H1 (cell line): ENCODE results near the gene AKTIP. TPM values are rescaled to one million over a fixed set of nuclear protein-coding genes. Genes with fewer than 3 reads are reported as not detected.

ENCODE experiments used
- CTCF ChIA-PET: fragments of 300-600 bp; sonication (Branson Sonifier 250); formaldehyde crosslinking; loops from one replicate; lab custom pipeline; 2021; ENCODE audit not compliant: partially characterized antibody; lab: Charles Lee
- POLR2A ChIA-PET: fragments of 300-600 bp; sonication (Branson Sonifier 250); formaldehyde crosslinking; loops from one replicate; lab custom pipeline; 2021; ENCODE audit warnings: inconsistent platforms; ENCODE audit not compliant: partially characterized antibody; lab: Charles Lee
- DNase-seq, 2 experiments: peaks; one replicate each; pipeline versions ENCODE4 v3.0.0 to v3.0.0-alpha.2; 2010 to 2022; ENCODE audit warnings: low spot score in 2 of 2, low read depth in 1 of 2, mixed read lengths in 1 of 2
- FAIRE-seq: peaks from 2 replicates; lab custom pipeline; 2011; peaks lifted over from hg19 to GRCh38; lab: Jason Lieb, UNC
- H2AFZ ChIP-seq: 2 replicates; pipeline ENCODE4 v1.8.1; 2012; ENCODE audit warnings: low read length, inconsistent platforms
- H2AK5ac ChIP-seq: 2 replicates; pipeline ENCODE4 v1.6.1; 2013; ENCODE audit warnings: low read depth, low read length
- H2BK120ac ChIP-seq: replicated peaks from 2 replicates; pipeline ENCODE3; 2013; ENCODE audit warnings: low read depth, low read length, inconsistent platforms
- H2BK12ac ChIP-seq: 2 replicates; pipeline ENCODE4 v1.6.1; 2013; ENCODE audit warnings: low read depth, low read length
- H2BK15ac ChIP-seq: 2 replicates; pipeline ENCODE4 v1.6.1; 2013; ENCODE audit warnings: low read length
- H2BK20ac ChIP-seq: 2 replicates; pipeline ENCODE4 v1.6.1; 2013; ENCODE audit warnings: low read length
- H2BK5ac ChIP-seq: 2 replicates; pipeline ENCODE4 v1.6.1; 2013; ENCODE audit warnings: low read depth, low read length
- H3K14ac ChIP-seq: 2 replicates; pipeline ENCODE4 v1.6.1; 2013; ENCODE audit warnings: inconsistent platforms; ENCODE audit not compliant: insufficient read length
- H3K18ac ChIP-seq: 2 replicates; pipeline ENCODE4 v1.6.1; 2013; ENCODE audit warnings: low read length; ENCODE audit errors: extremely low read depth
- H3K23ac ChIP-seq: 2 replicates; pipeline ENCODE4 v1.6.1; 2013; ENCODE audit warnings: inconsistent platforms; ENCODE audit not compliant: insufficient read length
- H3K23me2 ChIP-seq: 2 replicates; pipeline ENCODE4 v1.6.1; 2013; ENCODE audit warnings: low read depth, low read length
- H3K27ac ChIP-seq: 2 replicates; pipeline ENCODE4 v1.6.1; 2011; ENCODE audit warnings: low read depth, low read length, inconsistent platforms
- H3K27me3 ChIP-seq, 4 experiments: replicated peaks in 1 of 4; 1 replicate in 1 of 4; 2 replicates in 3 of 4; pipeline versions ENCODE4 v1.6.1 to v1.8.1; 2011 to 2013; ENCODE audit warnings: low read length in 3 of 4, mild to moderate bottlenecking in 3 of 4, inconsistent platforms in 2 of 4, mixed read lengths in 2 of 4, moderate library complexity in 1 of 4; ENCODE audit not compliant: control insufficient read depth in 3 of 4, insufficient read depth in 3 of 4; ENCODE audit errors: extremely low read depth in 1 of 4
- H3K36me3 ChIP-seq, 4 experiments: 2 replicates each; pipeline versions ENCODE4 v1.6.1 to v1.8.1; 2011 to 2013; ENCODE audit warnings: mild to moderate bottlenecking in 4 of 4, low read length in 3 of 4, moderate library complexity in 2 of 4, control low read depth in 1 of 4, inconsistent platforms in 1 of 4; ENCODE audit not compliant: insufficient read depth in 4 of 4, control insufficient read depth in 2 of 4
- H3K4ac ChIP-seq: replicated peaks from 2 replicates; pipeline ENCODE3; 2013; ENCODE audit warnings: low read length, low read depth, mixed read lengths, inconsistent platforms; ENCODE audit not compliant: insufficient read length
- H3K4me1 ChIP-seq, 4 experiments: replicated peaks in 1 of 4; 1 replicate in 1 of 4; 2 replicates in 3 of 4; pipeline versions ENCODE4 v1.6.1 to v1.8.1; 2011 to 2013; ENCODE audit warnings: low read length in 3 of 4, inconsistent platforms in 2 of 4, mixed read lengths in 1 of 4; ENCODE audit not compliant: insufficient read depth in 4 of 4, control insufficient read depth in 3 of 4
- H3K4me2 ChIP-seq, 2 experiments: 2 replicates each; pipeline versions ENCODE4 v1.6.1 to v1.8.1; 2011 to 2013; ENCODE audit warnings: low read depth in 2 of 2, low read length in 2 of 2, control low read depth in 1 of 2, inconsistent platforms in 1 of 2, mild to moderate bottlenecking in 1 of 2; ENCODE audit not compliant: insufficient read depth in 1 of 2
- H3K4me3 ChIP-seq, 4 experiments: fragments of 200-600, 300-600 bp in 1 of 4; sonication (generic), shearing (Covaris generic), sonication (Bioruptor Twin) in 1 of 4; 2 replicates each; pipeline versions ENCODE4 v1.5.1 to v1.8.1; 2011 to 2016; ENCODE audit warnings: low read length in 4 of 4, low read depth in 3 of 4, control low read depth in 2 of 4, inconsistent platforms in 2 of 4, mild to moderate bottlenecking in 2 of 4, mixed read lengths in 1 of 4, moderate library complexity in 1 of 4; ENCODE audit not compliant: insufficient read depth in 2 of 4; ENCODE audit errors: extremely low read depth in 1 of 4
- H3K56ac ChIP-seq: replicated peaks from 2 replicates; pipeline ENCODE3; 2013; ENCODE audit warnings: low read depth, mild to moderate bottlenecking, mixed read lengths, low read length, inconsistent platforms; ENCODE audit not compliant: insufficient read length
- H3K79me1 ChIP-seq: 2 replicates; pipeline ENCODE4 v1.6.1; 2013; ENCODE audit warnings: low read depth, low read length, control low read depth
- H3K79me2 ChIP-seq, 2 experiments: 2 replicates each; pipeline versions ENCODE4 v1.6.1 to v1.8.1; 2012 to 2013; ENCODE audit warnings: low read length in 2 of 2, mild to moderate bottlenecking in 2 of 2, inconsistent platforms in 1 of 2; ENCODE audit not compliant: insufficient read depth in 2 of 2, control insufficient read depth in 1 of 2
- H3K9ac ChIP-seq, 4 experiments: replicated peaks in 1 of 4; 1 replicate in 1 of 4; 2 replicates in 3 of 4; pipeline versions ENCODE4 v1.6.1 to v1.8.1; 2011 to 2013; ENCODE audit warnings: low read depth in 3 of 4, low read length in 3 of 4, control low read depth in 2 of 4, mild to moderate bottlenecking in 2 of 4, moderate library complexity in 2 of 4, inconsistent platforms in 1 of 4; ENCODE audit errors: extremely low read depth in 1 of 4
- H3K9me3 ChIP-seq, 2 experiments: 2 replicates each; pipeline versions ENCODE4 v1.6.1 to v1.8.1; 2012 to 2013; ENCODE audit warnings: mild to moderate bottlenecking in 2 of 2, moderate library complexity in 2 of 2, control low read depth in 1 of 2, inconsistent platforms in 1 of 2, low read depth in 1 of 2, low read length in 1 of 2, mixed read lengths in 1 of 2; ENCODE audit not compliant: insufficient read depth in 2 of 2
- H4K20me1 ChIP-seq, 2 experiments: replicated peaks in 1 of 2; 2 replicates each; pipeline versions ENCODE3 to v1.8.1; 2011 to 2013; ENCODE audit warnings: inconsistent platforms in 2 of 2, low read length in 2 of 2, mild to moderate bottlenecking in 1 of 2; ENCODE audit not compliant: insufficient read depth in 2 of 2, control insufficient read depth in 1 of 2
- H4K5ac ChIP-seq: 2 replicates; pipeline ENCODE4 v1.6.1; 2013; ENCODE audit warnings: low read length, low read depth, mixed read lengths, inconsistent platforms; ENCODE audit not compliant: insufficient read length
- H4K8ac ChIP-seq: 2 replicates; pipeline ENCODE4 v1.8.0; 2013; ENCODE audit warnings: mild to moderate bottlenecking, moderate library complexity, low read length, inconsistent platforms; ENCODE audit not compliant: insufficient read depth; ENCODE audit errors: extremely low read depth
- H4K91ac ChIP-seq: replicated peaks from 2 replicates; pipeline ENCODE3; 2013; ENCODE audit warnings: low read length, mixed read lengths, inconsistent platforms; ENCODE audit not compliant: insufficient read length
- CTBP2 ChIP-seq: IDR thresholded peaks from 2 replicates; pipeline ENCODE4 v1.7.0; 2011; ENCODE audit warnings: borderline replicate concordance, mild to moderate bottlenecking, moderate library complexity, mixed read lengths, low read length; ENCODE audit not compliant: insufficient read depth, insufficient read length
- E2F6 ChIP-seq: IDR thresholded peaks from 2 replicates; pipeline ENCODE4 v1.6.1; 2012; ENCODE audit warnings: inconsistent platforms
- EZH2 ChIP-seq: fragments of 200-600 bp; sonication (generic); IDR thresholded peaks from 2 replicates; pipeline ENCODE4 v1.7.1; 2012; ENCODE audit warnings: low read depth, mild to moderate bottlenecking, moderate library complexity, low read length, inconsistent platforms; ENCODE audit not compliant: severe bottlenecking
- HDAC6 ChIP-seq: IDR thresholded peaks from one replicate; pipeline ENCODE4 v1.7.1; 2012; ENCODE audit warnings: low read depth, mild to moderate bottlenecking, inconsistent platforms, low read length, moderate library complexity
- POLR2AphosphoS5 ChIP-seq: IDR thresholded peaks from 2 replicates; pipeline ENCODE4 v1.6.1; 2011; ENCODE audit warnings: low read depth, low read length
- SAP30 ChIP-seq: fragments of 300-600 bp; sonication (generic); IDR thresholded peaks from 2 replicates; pipeline ENCODE4 v1.7.1; 2012; ENCODE audit warnings: low read length, moderate library complexity, mild to moderate bottlenecking, inconsistent platforms; ENCODE audit not compliant: insufficient read depth, insufficient replicate concordance
- SIRT6 ChIP-seq: IDR thresholded peaks from one replicate; pipeline ENCODE4 v1.7.1; 2012; ENCODE audit warnings: low read length, inconsistent platforms
- SUZ12 ChIP-seq: fragments of 200-600 bp; sonication (generic); IDR thresholded peaks from 2 replicates; pipeline ENCODE4 v1.6.1; 2012; ENCODE audit warnings: mild to moderate bottlenecking, inconsistent platforms, low read length, moderate library complexity, mixed read lengths
- TAF7 ChIP-seq: optimal IDR thresholded peaks from 2 replicates; pipeline ENCODE3; 2011; ENCODE audit warnings: low read depth, mild to moderate bottlenecking, inconsistent platforms, low read length, moderate library complexity, borderline replicate concordance
- TEAD4 ChIP-seq: IDR thresholded peaks from 2 replicates; pipeline ENCODE4 v1.6.1; 2012; ENCODE audit warnings: low read depth, low read length, inconsistent platforms, mixed read lengths
- WGBS, 2 experiments: shearing (Covaris generic) in 1 of 2; methylation state at CpG; one replicate each; pipeline versions ENCODE4 v1.1.6 to v1.1.7; 2013 to 2015; ENCODE audit warnings: low lambda C conversion rate in 2 of 2, mixed read lengths in 2 of 2, inconsistent platforms in 1 of 2, low coverage in 1 of 2, missing lambda C conversion rate in 1 of 2; ENCODE audit not compliant: insufficient replicate concordance in 2 of 2, insufficient coverage in 1 of 2, insufficient read length in 1 of 2; ENCODE audit errors: extremely low coverage in 1 of 2, missing lambda C conversion rate in 1 of 2; 5-methylcytosine and 5-hydroxymethylcytosine counted together
- polyA plus RNA-seq, 7 experiments: library from polyadenylated mRNA; depleted of rRNA in 3 of 7; stranded (reverse) in 5 of 7; unstranded in 2 of 7; fragments of >200 nt in 5 of 7; fragments of 200-250 nt in 2 of 7; gene quantifications; 1 replicate in 5 of 7; 2 replicates in 1 of 7; 4 replicates in 1 of 7; pipeline versions ENCODE4 v1.2.1 to v1.2.3, GENCODE V29; 2011 to 2013; ENCODE audit warnings: missing spikeins in 2 of 7, mixed read lengths in 2 of 7
- total RNA-seq: library from RNA; stranded (reverse); fragmentation: NEBNext Ultra II Directional; extraction: Animal tissue kit (Norgen Biotek cat#: 25700); gene quantifications from 2 replicates; pipeline ENCODE4 v1.2.1, GENCODE V29; 2021
- TF ChIP-seq, protein P1 (sequence below): IDR thresholded peaks from 2 replicates; pipeline ENCODE4 v1.6.1; 2011; ENCODE audit warnings: low read depth, mild to moderate bottlenecking, low read length; ENCODE audit not compliant: insufficient read depth

The AKTIP gene
- total and polyA plus RNA-seq, 2 of the 8 experiments (the other 6 are each of a cell fraction or from before 2014, with no cell fraction given) = 15.0 to 15.6 TPM

DNA sequence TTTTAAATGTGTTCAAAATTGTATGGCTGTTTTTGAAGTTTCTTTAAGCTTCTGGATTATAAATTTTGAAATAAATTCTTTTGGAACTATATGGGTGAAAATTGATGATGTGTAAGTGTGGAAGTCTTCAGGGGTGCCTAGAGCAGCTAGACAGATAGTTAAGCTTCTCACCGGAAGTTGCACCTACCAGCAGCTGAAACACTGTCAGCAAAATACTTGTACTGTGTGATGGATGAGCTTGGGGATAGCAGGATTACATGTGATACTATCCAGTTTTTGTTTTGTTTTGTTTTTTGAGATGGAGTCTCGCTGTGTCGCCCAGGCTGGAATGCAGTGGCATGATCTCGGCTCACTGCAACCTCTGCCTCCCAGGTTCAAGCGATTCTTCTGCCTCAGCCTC is 49.1 kb downstream of the AKTIP start:
- H3K4me2 ChIP-seq = no peak overlapping the region
- H3K79me1 ChIP-seq = no peaks in the 10 kb centered on the region
- H3K23ac ChIP-seq = no peak overlapping the region
- H3K27me3 ChIP-seq = no peaks in the 10 kb centered on the region
- no peak overlapping the region for H3K27ac ChIP-seq
- ChIA-PET POLR2A (no interaction called here), CTCF (no interaction called here)
- no peak overlapping the region for H3K18ac ChIP-seq
- H4K5ac ChIP-seq = no peak overlapping the region
- no peak overlapping the region for H4K8ac ChIP-seq
- H3K14ac ChIP-seq = no peak overlapping the region
- no peak overlapping the region for H2AK5ac ChIP-seq
- H4K20me1 ChIP-seq = peaks cover 0 to 1% of the 10 kb centered on the region in 2 experiments
- H4K91ac ChIP-seq = no peak overlapping the region
- H3K9ac ChIP-seq = no peak overlapping the region
- no peak overlapping the region for H2BK20ac ChIP-seq
- no peak overlapping the region for H3K56ac ChIP-seq
- H3K9me3 ChIP-seq = no peaks in the 10 kb centered on the region
- no peak overlapping the region for H3K4me3 ChIP-seq
- 98% methylated on average over 5 of the region's 5 CpGs; no CpG with 5 or more reads in 1 of the 2 experiments for WGBS, 2 experiments
- no peak overlapping the region for H2BK15ac ChIP-seq
- no peak overlapping the region for H2AFZ ChIP-seq
- no peak overlapping the region for H2BK120ac ChIP-seq
- H3K4me1 ChIP-seq = no peaks in the 10 kb centered on the region
- H3K79me2 ChIP-seq = no peaks in the 10 kb centered on the region
- DNase-seq (no peak), FAIRE-seq (no peak)
- no peak overlapping the region for H2BK12ac ChIP-seq
- H3K36me3 ChIP-seq = peaks cover 4 to 41% (median 13%) of the 10 kb centered on the region in 4 experiments; a peak in 7 of 8 replicates
- no peaks in the 10 kb centered on the region for H3K23me2 ChIP-seq
- H2BK5ac ChIP-seq = no peak overlapping the region
- TF ChIP-seq POLR2AphosphoS5 (no peak), HDAC6 (no peak), E2F6 (no peak), TAF7 (no peak), CTBP2 (no peak), SIRT6 (no peak), SUZ12 (no peak), EZH2 (no peak), TEAD4 (no peak), SAP30 (no peak)
- TF ChIP-seq, protein P1, sequence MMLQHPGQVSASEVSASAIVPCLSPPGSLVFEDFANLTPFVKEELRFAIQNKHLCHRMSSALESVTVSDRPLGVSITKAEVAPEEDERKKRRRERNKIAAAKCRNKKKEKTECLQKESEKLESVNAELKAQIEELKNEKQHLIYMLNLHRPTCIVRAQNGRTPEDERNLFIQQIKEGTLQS = no peak
- no peak overlapping the region for H3K4ac ChIP-seq
